ENCODE measurements around the gene PDLIM7. TPM values are rescaled to one million over a fixed set of nuclear protein-coding genes. Genes with fewer than 3 reads are reported as not detected.
A peak's percentile ranks its signal among the peaks of the same experiment; 100 is the strongest.

The PDLIM7 gene
- total and polyA plus RNA-seq, 2 experiments from 2014 or later, result 94.7 to 128 TPM

- H3K27me3 ChIP-seq (ENCODE audit: insufficient read depth), result no peaks in the 10 kb centered on the region
- no peak overlapping the region for H2AFZ ChIP-seq
- no peak overlapping the region for H3K27ac ChIP-seq (ENCODE audit: low read depth)
- peaks cover 12% of the 10 kb centered on the region; the same call in 1 of the 2 replicates for H3K36me3 ChIP-seq (ENCODE audit: insufficient read depth)
- H3K4me2 ChIP-seq, result no peak overlapping the region
- Mint-ChIP-seq H3K9me3 (no peaks in the 10 kb centered on the region; the same call in 2 of the 3 replicates), H3K27me3 (ENCODE audit: insufficient read depth, low read depth, poor library complexity) (peaks cover 18% of the 10 kb centered on the region), H3K4me3 (no peak overlapping the region), H3K36me3 (ENCODE audit: low read depth) (peaks cover 53% of the 10 kb centered on the region), H3K27ac (no peak overlapping the region), H3K4me1 (peaks cover 3% of the 10 kb centered on the region; the same call in 2 of the 3 replicates)
- H3F3A ChIP-seq (replicated peaks; ENCODE audit: low read depth), result peaks cover 13% of the 10 kb centered on the region
- no peaks in the 10 kb centered on the region; the same call in 1 of the 2 replicates for H3K4me1 ChIP-seq (ENCODE audit: insufficient read depth)
- ATAC-seq (no peak), DNase-seq (ENCODE audit: low spot score) (no peak)
- H3K9me2 ChIP-seq (ENCODE audit: insufficient read depth), result no peaks in the 10 kb centered on the region
- H3K79me2 ChIP-seq (replicated peaks; ENCODE audit: insufficient read depth), result peaks cover 5% of the 10 kb centered on the region
- no peak overlapping the region for H3K4me3 ChIP-seq
- TF ChIP-seq CREB1 (CRISPR knock-in tag; IDR thresholded peaks at IDR 0.05; ENCODE audit: low read depth) (no peak), CTCF (conservative IDR thresholded peaks at IDR 0.05; ENCODE audit: low read depth in 2 of 2) (peak; percentile 14 to 37; a peak in 2 of 4 replicates), POLR2AphosphoS5 (IDR thresholded peaks at IDR 0.05; ENCODE audit: low read depth) (no peak), JUNB (IDR thresholded peaks at IDR 0.05; ENCODE audit: unreplicated experiment) (no peak), EZH2 (IDR thresholded peaks at IDR 0.05; ENCODE audit: low read depth, unreplicated experiment) (no peak), ZNF114 (CRISPR knock-in tag; IDR thresholded peaks at IDR 0.05) (no peak), ZNF462 (CRISPR knock-in tag; IDR thresholded peaks at IDR 0.05) (no peak), STAT1 (IDR thresholded peaks at IDR 0.05; ENCODE audit: unreplicated experiment) (no peak), ETS1 (IDR thresholded peaks at IDR 0.05) (no peak)
- H4K20me1 ChIP-seq (replicated peaks; ENCODE audit: insufficient read depth), result peaks cover 8% of the 10 kb centered on the region
Measured at GRCh38 chr5:177520916-177521513, 23.6 kb upstream of the PDLIM7 start.
